ENCODE measurements around the gene HPCAL1.

HPCAL1 gene

DNA sequence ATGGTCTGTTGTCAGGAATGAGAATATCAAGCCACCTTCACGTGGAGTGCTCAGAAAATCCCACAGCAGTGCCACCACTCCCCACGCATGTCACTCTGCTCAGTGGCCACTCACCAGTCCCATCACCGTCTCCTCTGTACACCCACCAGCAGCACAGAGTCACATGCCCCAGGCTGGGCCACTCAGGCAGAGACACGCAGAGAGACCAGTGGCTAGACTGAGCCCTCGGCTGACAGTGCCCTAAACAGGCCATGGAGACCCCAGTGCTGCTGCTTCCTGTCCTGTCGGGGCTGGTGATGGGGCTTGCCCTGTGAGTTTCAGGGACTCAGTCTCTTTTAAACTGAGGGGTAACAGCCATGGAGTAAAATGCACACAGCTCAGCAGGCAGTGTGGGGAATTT, 119.5 kb downstream of the HPCAL1 start:
- no peak for TF ChIP-seq CTCF (IDR thresholded peaks at IDR 0.05; ENCODE audit: low read depth, low read length)
- no peak overlapping the region for H3K4me3 ChIP-seq (ENCODE audit: low read depth, low read length)

- TF ChIP-seq CTCF (IDR thresholded peaks at IDR 0.05; ENCODE audit: low read depth, low read length): no peak
- no peak overlapping the region for H3K4me3 ChIP-seq (ENCODE audit: low read depth, low read length)
These were observed 120.2 kb downstream of the HPCAL1 start for GRCh38 chr2:10422732-10423399.

DNA sequence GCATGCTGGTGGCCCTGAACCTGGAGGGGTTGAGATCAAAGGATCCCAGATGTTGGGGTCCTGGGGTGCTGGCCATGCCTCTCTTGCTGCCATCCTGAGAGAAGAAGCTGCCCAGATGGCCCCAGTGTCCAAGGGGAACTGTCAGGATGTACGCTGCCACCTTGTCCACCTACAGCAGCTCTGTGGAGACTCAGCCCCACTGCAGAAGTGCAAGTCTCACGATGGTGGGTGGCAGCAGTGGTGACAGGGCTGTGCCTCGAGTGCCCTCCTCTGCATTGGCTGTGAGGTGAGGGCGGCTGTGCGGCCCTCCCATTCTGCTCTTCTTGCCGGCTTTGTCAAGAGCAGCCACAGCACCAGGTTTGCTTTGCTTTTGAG, 120.7 kb downstream of the HPCAL1 start:
- H3K4me3 ChIP-seq (ENCODE audit: low read depth, low read length): no peak overlapping the region
- no peak for TF ChIP-seq CTCF (IDR thresholded peaks at IDR 0.05; ENCODE audit: low read depth, low read length)

DNA sequence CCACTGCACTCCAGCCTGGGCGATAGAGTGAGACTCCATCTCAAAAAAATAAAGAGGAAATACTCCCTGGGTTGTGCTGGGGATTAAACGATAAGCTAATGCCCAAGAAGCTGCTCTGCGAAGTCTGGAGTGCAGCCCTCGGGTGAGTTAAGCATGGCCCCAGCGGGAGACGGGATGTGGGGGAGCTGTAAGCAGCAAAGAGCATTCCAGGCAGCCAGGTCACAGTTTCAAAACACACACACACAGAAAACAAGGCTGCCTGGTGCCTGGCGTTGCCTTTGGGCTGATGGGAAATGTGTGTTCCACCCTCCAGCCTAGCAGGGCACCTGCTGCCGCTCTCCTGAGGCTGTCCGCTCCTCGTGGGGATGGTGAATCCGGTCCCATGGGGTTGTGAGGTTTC, 121.3 kb downstream of the HPCAL1 start:
- no peak overlapping the region for H3K4me3 ChIP-seq (ENCODE audit: low read depth, low read length)
- TF ChIP-seq CTCF (IDR thresholded peaks at IDR 0.05; ENCODE audit: low read depth, low read length): no peak

- no peak for TF ChIP-seq CTCF (IDR thresholded peaks at IDR 0.05; ENCODE audit: low read depth, low read length)
- no peak overlapping the region for H3K4me3 ChIP-seq (ENCODE audit: low read depth, low read length)
These were observed 122.3 kb downstream of the HPCAL1 start for GRCh38 chr2:10424916-10425505.

DNA sequence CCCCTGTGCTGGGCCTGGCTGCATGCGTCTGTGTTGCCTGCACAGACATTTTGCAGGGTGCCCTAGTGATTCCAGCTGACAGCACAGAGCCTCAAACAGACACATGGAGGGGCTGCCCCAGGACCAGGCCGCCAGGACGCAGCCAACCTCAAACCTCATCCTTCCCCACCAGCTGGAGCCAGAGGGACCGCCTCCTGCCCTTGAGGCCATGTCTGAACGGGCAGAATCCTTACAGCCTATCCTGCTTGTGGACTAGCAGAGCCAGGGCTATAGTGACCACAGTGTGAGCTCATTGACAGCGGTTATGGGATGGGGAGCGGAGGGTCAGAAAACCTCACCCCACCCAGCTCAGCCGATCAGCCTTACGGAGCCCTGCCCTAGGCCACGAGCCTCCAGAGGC, 123.0 kb downstream of the HPCAL1 start:
- no peak overlapping the region for H3K4me3 ChIP-seq (ENCODE audit: low read depth, low read length)

More for the DNA sequence above, 123.0 kb downstream of the HPCAL1 start:
- TF ChIP-seq CTCF (IDR thresholded peaks at IDR 0.05; ENCODE audit: low read depth, low read length): no peak

Data from WI38 (cell line).